Testis (tissue), 3 donors: ENCODE data around the gene TEP1. TPM values are rescaled to one million over a fixed set of nuclear protein-coding genes. Genes with fewer than 3 reads are reported as not detected.

Source experiments
- DNase-seq: peaks from one replicate; pipeline ENCODE4 v3.0.0-alpha.2; 2019
- H3K27ac ChIP-seq, 2 donors: fragments of 200-600 bp; sonication (generic); one replicate each; pipeline ENCODE4 v1.5.1; 2019
- H3K27me3 ChIP-seq: fragments of 200-600 bp; sonication (generic); one replicate; pipeline ENCODE4 v1.5.1; 2019
- H3K36me3 ChIP-seq: fragments of 200-600 bp; sonication (generic); one replicate; pipeline ENCODE4 v1.5.1; 2017; ENCODE audit warnings: low read depth; ENCODE audit errors: missing control alignments
- H3K4me1 ChIP-seq: fragments of 200-600 bp; sonication (generic); one replicate; pipeline ENCODE4 v1.5.1; 2019
- H3K4me3 ChIP-seq, 2 donors: fragments of 200-600 bp; sonication (generic); one replicate each; pipeline ENCODE4 v1.5.1; 2017 to 2019
- H3K9me3 ChIP-seq: fragments of 200-600 bp; sonication (generic); one replicate; pipeline ENCODE4 v1.5.1; 2017
- POLR2A ChIP-seq: fragments of 450-650 bp; IDR thresholded peaks from one replicate; pipeline ENCODE4 v1.6.1; 2017; ENCODE audit warnings: antibody characterized with exemption, mild to moderate bottlenecking, moderate library complexity
- WGBS, 2 donors: methylation state at CpG; one replicate each; pipeline ENCODE4 v1.1.5; 2018; 5-methylcytosine and 5-hydroxymethylcytosine counted together
- intact Hi-C: fragments of 100-400 bp; cut with DNase I; formaldehyde crosslinking; loops from one replicate; pipeline ENCODE4 v1.15.1; 2023; ENCODE audit warnings: low total_unique reads
- polyA plus RNA-seq: library from polyadenylated mRNA; stranded (reverse); fragments of 350-450 nt; fragmentation: Illumina TruSeq; extraction: RNeasy Lipid Tissue Mini Kit (QIAGEN cat#74804); gene quantifications from one replicate; pipeline ENCODE4 v1.2.3, GENCODE V29; 2014; ENCODE audit warnings: low read depth, low replicate concordance; ENCODE audit not compliant: insufficient read depth
- total RNA-seq, 2 donors: library from RNA; depleted of rRNA; stranded (reverse); fragments of >200 nt; gene quantifications; one replicate each; pipeline ENCODE4 v1.2.3, GENCODE V29; 2016
- TF ChIP-seq, protein P1 (sequence below), 3 experiments: fragments of 450-650 bp in 2 of 3; fragments of 200-600 bp in 1 of 3; sonication (generic) in 1 of 3; IDR thresholded peaks; one replicate each; pipeline ENCODE4 v1.5.1; 2016 to 2019; ENCODE audit warnings: antibody characterized with exemption in 3 of 3, mild to moderate bottlenecking in 2 of 3, moderate library complexity in 1 of 3

Gene TEP1
- total and polyA plus RNA-seq, 3 donors from 2014 or later = 11.6 to 19.1 (median 16.5) TPM

DNA sequence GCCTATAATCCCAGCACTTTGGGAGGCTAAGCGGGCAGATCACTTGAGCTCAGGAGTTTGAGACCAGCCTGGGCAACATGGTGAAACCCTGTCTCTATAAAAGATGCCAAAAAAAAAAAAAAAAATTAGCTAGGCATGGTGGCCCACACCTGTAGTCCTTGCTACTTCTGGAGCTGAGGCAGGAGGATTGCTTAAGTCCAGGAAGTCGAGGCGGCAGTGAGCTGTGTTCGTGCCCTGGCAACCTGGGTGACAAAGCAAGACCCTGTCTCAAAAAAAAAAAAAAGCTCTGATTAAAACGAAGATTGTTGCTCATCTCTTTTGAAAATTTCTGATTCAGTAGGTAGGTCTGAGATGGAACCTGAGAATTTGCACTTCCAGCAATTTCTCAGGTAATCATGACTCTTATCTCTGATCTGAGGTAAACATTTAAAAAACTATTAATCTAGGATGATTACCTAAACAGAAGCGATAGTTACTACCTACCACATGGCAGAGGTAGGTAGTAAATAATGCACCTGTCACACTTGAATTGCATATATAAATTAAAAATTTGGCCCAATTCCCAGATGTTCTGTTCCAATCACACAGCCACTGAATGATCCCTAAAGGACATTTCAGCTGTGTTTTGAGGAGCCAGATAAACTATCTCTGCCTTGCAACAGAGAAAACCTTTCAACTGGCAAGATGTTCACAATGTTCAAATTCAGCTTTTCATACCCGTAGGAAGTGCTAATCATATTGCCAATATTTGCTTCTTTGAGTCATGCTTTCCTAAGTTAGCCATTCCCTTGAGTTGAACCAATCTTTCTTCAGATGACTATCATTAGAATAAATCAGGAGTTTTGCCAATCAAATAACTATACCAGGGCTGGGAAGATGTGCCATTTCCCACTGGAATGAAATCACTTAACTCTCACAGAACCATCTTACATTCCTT is 4.2 kb upstream of the TEP1 start:
- WGBS, 2 donors = 75 to 88% methylated on average over 7 of the region's 7 CpGs
- no peaks in the 10 kb centered on the region for H3K36me3 ChIP-seq
- no peaks in the 10 kb centered on the region for H3K27me3 ChIP-seq
- H3K4me3 ChIP-seq = no peak overlapping the region
- TF ChIP-seq, protein P1, sequence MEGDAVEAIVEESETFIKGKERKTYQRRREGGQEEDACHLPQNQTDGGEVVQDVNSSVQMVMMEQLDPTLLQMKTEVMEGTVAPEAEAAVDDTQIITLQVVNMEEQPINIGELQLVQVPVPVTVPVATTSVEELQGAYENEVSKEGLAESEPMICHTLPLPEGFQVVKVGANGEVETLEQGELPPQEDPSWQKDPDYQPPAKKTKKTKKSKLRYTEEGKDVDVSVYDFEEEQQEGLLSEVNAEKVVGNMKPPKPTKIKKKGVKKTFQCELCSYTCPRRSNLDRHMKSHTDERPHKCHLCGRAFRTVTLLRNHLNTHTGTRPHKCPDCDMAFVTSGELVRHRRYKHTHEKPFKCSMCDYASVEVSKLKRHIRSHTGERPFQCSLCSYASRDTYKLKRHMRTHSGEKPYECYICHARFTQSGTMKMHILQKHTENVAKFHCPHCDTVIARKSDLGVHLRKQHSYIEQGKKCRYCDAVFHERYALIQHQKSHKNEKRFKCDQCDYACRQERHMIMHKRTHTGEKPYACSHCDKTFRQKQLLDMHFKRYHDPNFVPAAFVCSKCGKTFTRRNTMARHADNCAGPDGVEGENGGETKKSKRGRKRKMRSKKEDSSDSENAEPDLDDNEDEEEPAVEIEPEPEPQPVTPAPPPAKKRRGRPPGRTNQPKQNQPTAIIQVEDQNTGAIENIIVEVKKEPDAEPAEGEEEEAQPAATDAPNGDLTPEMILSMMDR (IDR thresholded peaks at IDR 0.05) = no peak
- TF ChIP-seq POLR2A = no peak
- no peak for DNase-seq
- intact Hi-C loops = no loop called here
- H3K4me1 ChIP-seq = peaks cover 7% of the 10 kb centered on the region
- H3K27ac ChIP-seq = no peak overlapping the region
- H3K9me3 ChIP-seq = no peaks in the 10 kb centered on the region

DNA sequence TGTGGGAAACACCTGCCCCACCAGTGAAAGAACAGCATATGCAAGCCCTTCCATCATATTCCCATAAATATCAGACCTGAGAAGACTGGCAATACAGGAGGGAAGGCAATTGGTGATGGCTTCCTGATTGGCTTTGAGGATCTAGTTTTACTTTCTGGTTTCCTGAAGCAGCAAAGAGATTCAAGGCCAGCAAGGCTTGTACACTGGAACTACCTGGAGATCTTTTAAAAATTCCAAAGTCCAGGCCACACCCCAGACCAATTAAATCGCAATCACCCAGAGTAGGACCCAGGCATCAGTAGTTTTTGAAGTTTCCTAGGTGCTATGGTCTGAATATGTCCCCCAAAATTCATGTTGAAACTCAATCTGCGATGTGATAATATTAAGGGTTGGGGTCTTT is 2.9 kb upstream of the TEP1 start:
- Histone ChIP-seq H3K27ac (no peak overlapping the region), H3K4me3 (no peak overlapping the region), H3K4me1 (peaks cover 11% of the 10 kb centered on the region), H3K36me3 (no peaks in the 10 kb centered on the region), H3K9me3 (no peaks in the 10 kb centered on the region), H3K27me3 (no peaks in the 10 kb centered on the region)
- 92 to 93% methylated on average over 2 of the region's 2 CpGs for WGBS, 2 donors
- DNase-seq = no peak
- intact Hi-C loops = no loop called here
- no peak for TF ChIP-seq POLR2A
- TF ChIP-seq, protein P1 (IDR thresholded peaks at IDR 0.05) = no peak

DNA sequence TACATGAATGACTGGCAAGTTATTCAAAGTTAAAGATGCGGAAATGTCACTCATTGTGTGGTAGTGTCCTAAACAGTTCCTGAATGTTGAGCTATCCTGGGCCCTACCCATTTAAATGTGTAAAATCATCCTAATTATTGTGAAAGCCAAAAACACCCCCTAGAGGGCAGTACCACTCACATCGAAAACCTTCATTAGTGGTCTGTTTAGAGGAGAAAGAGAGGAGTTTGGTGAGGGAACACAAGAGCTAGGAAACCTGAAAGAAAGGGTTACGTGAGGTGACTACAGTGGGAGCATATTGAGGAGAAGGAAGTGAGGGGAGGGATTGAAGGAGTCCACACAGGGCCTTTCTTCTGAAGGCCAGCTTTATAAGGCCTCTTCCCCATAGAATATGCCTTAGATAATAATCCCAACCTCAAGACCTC is 2.5 kb upstream of the TEP1 start:
- intact Hi-C loops = no loop called here
- peak; percentile 41 for DNase-seq
- Histone ChIP-seq H3K27me3 (no peaks in the 10 kb centered on the region), H3K9me3 (no peaks in the 10 kb centered on the region), H3K27ac (no peak overlapping the region), H3K4me3 (no peak overlapping the region), H3K4me1 (peaks cover 11% of the 10 kb centered on the region), H3K36me3 (no peaks in the 10 kb centered on the region)
- TF ChIP-seq, protein P1 (IDR thresholded peaks at IDR 0.05) = peak in 2 of 3 experiments; percentile 57 to 61
- TF ChIP-seq POLR2A = no peak
- WGBS, 2 donors = 39 to 59% methylated on average over 3 of the region's 3 CpGs

DNA sequence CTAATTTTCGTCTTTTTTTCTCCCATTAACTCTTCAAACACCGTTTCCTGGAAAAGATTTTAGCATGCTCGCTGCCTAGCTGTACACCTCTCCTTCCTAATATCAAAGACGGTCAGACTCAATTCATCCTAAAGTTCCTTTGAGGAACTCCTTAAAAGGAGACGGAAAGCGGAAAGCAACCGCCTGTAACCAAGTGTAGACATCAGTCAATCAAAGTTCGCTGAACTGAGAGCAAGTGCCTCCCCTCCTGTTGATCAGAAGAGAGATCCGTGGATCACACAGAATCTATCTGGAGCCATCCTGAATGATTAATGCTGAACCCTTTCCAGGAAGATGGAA is 412 bp upstream of the TEP1 start:
- no peaks in the 10 kb centered on the region for H3K27me3 ChIP-seq
- 0 to 3% methylated on average over 9 of the region's 9 CpGs for WGBS, 2 donors
- DNase-seq = peak; percentile 30
- TF ChIP-seq POLR2A = no peak
- TF ChIP-seq, protein P1 (IDR thresholded peaks at IDR 0.05) = no peak
- H3K4me1 ChIP-seq = peaks cover 11% of the 10 kb centered on the region
- H3K27ac ChIP-seq = peak overlapping the region; percentile 86 to 96
- intact Hi-C loops = no loop called here
- peak overlapping the region; percentile 79 to 83 for H3K4me3 ChIP-seq
- H3K9me3 ChIP-seq = no peaks in the 10 kb centered on the region
- H3K36me3 ChIP-seq = no peaks in the 10 kb centered on the region

DNA sequence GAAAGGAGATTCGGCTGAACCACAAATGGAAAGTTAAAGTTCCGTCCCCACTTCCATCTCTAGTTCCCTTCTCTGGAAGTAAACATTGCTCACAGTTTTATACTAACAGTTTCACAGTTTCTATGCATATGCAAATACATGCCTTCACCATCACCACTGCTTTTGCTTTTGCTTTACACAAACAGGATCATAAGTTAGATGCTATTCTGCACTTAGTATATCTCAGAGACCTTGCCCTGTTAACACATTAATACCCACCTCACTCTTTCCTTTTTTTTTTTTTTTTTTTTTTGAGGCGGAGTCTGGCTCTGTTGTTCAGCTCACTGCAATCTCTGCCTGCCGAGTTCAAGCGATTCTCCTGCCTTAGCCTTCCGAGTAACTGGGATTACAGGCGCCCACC is 890 bp downstream of the TEP1 start:
- TF ChIP-seq POLR2A = no peak
- DNase-seq = no peak
- H3K36me3 ChIP-seq = no peaks in the 10 kb centered on the region
- 4 to 5% methylated on average over 7 of the region's 7 CpGs for WGBS, 2 donors
- peaks cover 11% of the 10 kb centered on the region for H3K4me1 ChIP-seq
- peak overlapping the region; percentile 79 to 83 for H3K4me3 ChIP-seq
- no peaks in the 10 kb centered on the region for H3K9me3 ChIP-seq
- peak overlapping the region; percentile 86 to 96 for H3K27ac ChIP-seq
- no peaks in the 10 kb centered on the region for H3K27me3 ChIP-seq
- intact Hi-C loops = no loop called here
